Left lobe of liver (tissue), 2 donors: ENCODE data around the gene INPP5F. TPM values are rescaled to one million over a fixed set of nuclear protein-coding genes. Genes with fewer than 3 reads are reported as not detected.
A peak's percentile ranks its signal among the peaks of the same experiment; 100 is the strongest.
"Not testable (repeated sequence)": the region's sequence is repeated elsewhere in the genome, so short reads cannot be mapped to it uniquely, and the experiment has no call there.

Experiments used
- ATAC-seq: fragments of 200-7000 bp; cut with Tn5 transposase; one replicate; pipeline ENCODE4 v1.9.1; 2020; ENCODE audit warnings: mild to moderate bottlenecking, moderate library complexity
- DNase-seq: peaks from one replicate; pipeline ENCODE4 v3.0.0-alpha.2; 2020; ENCODE audit warnings: low spot score
- total RNA-seq: library from RNA; stranded (reverse); gene quantifications from one replicate; pipeline ENCODE4 v1.2.1, GENCODE V29; 2021
- donor health status: DM: no; HTN: no; CAD: no; lungs with moderate emphysema.
- donor health status: DM: no; HTN: yes; CAD: no.

The INPP5F gene
- total RNA-seq, 1 donor from 2014 or later, result 2.6 TPM

GRCh38 chr10:119860866-119861607 lies 135.2 kb downstream of the INPP5F start:
- no peak for ATAC-seq
- DNase-seq, result no peak

- no peak for DNase-seq
- no peak for ATAC-seq
These were observed 136.7 kb downstream of the INPP5F start for GRCh38 chr10:119862524-119862923.

GRCh38 chr10:119863951-119864565 lies 138.2 kb downstream of the INPP5F start:
- no peak for ATAC-seq

GRCh38 chr10:119865699-119866240 lies 139.9 kb downstream of the INPP5F start:
- ATAC-seq (no peak), DNase-seq (no peak)

More at GRCh38 chr10:119863951-119864565, 138.2 kb downstream of the INPP5F start:
- DNase-seq, result no peak

- ATAC-seq, result no peak
- DNase-seq, result no peak
These were observed 141.5 kb downstream of the INPP5F start for GRCh38 chr10:119867317-119867716.

- ATAC-seq, DNase-seq: not testable (repeated sequence)
These were observed 143.5 kb downstream of the INPP5F start for GRCh38 chr10:119869398-119869797.

- ATAC-seq (peak; percentile 56), DNase-seq (peak; percentile 77)
These were observed 146.2 kb downstream of the INPP5F start for GRCh38 chr10:119871881-119872609.

GRCh38 chr10:119872610-119872859 lies 146.7 kb downstream of the INPP5F start, which contains the start of gene MCMBP:
Gene MCMBP, minus strand, starts transcription at chr10:119872843. Its CDS starts 259 bp downstream, at chr10:119872584.
- ATAC-seq, result peak; percentile 15
- DNase-seq, result no peak

- DNase-seq (peak; percentile 92), ATAC-seq (peak; percentile 96)
These were observed 147.2 kb downstream of the INPP5F start for GRCh38 chr10:119872860-119873681.

GRCh38 chr10:119878524-119878923 lies 152.7 kb downstream of the INPP5F start:
- ATAC-seq (no peak), DNase-seq (no peak)

Other genes starting within 250 kb of the INPP5F start
- 1.3 TPM for gene RGS10, start 183.3 kb upstream of the INPP5F start, total RNA-seq
- gene TIAL1, start 129.1 kb upstream of the INPP5F start, total RNA-seq, result 39.3 TPM
- gene BAG3, start 74.7 kb upstream of the INPP5F start, total RNA-seq, result 11.3 TPM
- 16.5 TPM for gene MCMBP, start 146.8 kb downstream of the INPP5F start, total RNA-seq
- 24.0 TPM for gene SEC23IP, start 166.7 kb downstream of the INPP5F start, total RNA-seq